Parathyroid adenoma (tissue), 2 donors: ENCODE data around the gene ZNF511.

Source experiments
- H2AFZ ChIP-seq: fragments of 300-600 bp; sonication (generic); one replicate; pipeline ENCODE4 v1.7.0; 2017; ENCODE audit warnings: antibody characterized with exemption, mild to moderate bottlenecking
- H3K27ac ChIP-seq: fragments of 300-600 bp; sonication (generic); one replicate; pipeline ENCODE4 v1.7.0; 2017
- H3K27me3 ChIP-seq: fragments of 300-600 bp; sonication (generic); one replicate; pipeline ENCODE4 v1.7.0; 2017; ENCODE audit warnings: low read length; ENCODE audit not compliant: control insufficient read depth, insufficient read depth
- H3K36me3 ChIP-seq: fragments of 300-600 bp; sonication (generic); one replicate; pipeline ENCODE4 v1.7.0; 2017; ENCODE audit warnings: low read length; ENCODE audit not compliant: control insufficient read depth, insufficient read depth
- H3K4me1 ChIP-seq: fragments of 300-600 bp; sonication (generic); one replicate; pipeline ENCODE4 v1.7.0; 2017; ENCODE audit warnings: control low read depth
- H3K4me2 ChIP-seq: fragments of 300-600 bp; sonication (generic); one replicate; pipeline ENCODE4 v1.7.0; 2017; ENCODE audit warnings: low read length
- H3K4me3 ChIP-seq: fragments of 300-600 bp; sonication (generic); one replicate; pipeline ENCODE4 v1.7.0; 2017; ENCODE audit warnings: low read depth, low read length
- H3K79me2 ChIP-seq: fragments of 300-600 bp; sonication (generic); one replicate; pipeline ENCODE4 v1.7.0; 2017; ENCODE audit warnings: control low read depth
- H3K9ac ChIP-seq: fragments of 300-600 bp; sonication (generic); one replicate; pipeline ENCODE4 v1.7.0; 2017; ENCODE audit warnings: mild to moderate bottlenecking
- H3K9me3 ChIP-seq: fragments of 300-600 bp; sonication (generic); one replicate; pipeline ENCODE4 v1.7.0; 2017; ENCODE audit warnings: low read length; ENCODE audit not compliant: control insufficient read depth
- CTCF ChIP-seq: fragments of 300-600 bp; sonication (generic); IDR thresholded peaks from one replicate; pipeline ENCODE4 v1.7.0; 2017; ENCODE audit warnings: antibody characterized with exemption, mild to moderate bottlenecking
- donor health status: primary hyperparathyroidism.

Gene ZNF511

GRCh38 chr10:133267293-133267692 lies 41.4 kb upstream of the ZNF511 start:
- TF ChIP-seq CTCF: no peak
- Histone ChIP-seq H3K9me3 (no peaks in the 10 kb centered on the region), H3K4me1 (no peaks in the 10 kb centered on the region), H3K79me2 (no peaks in the 10 kb centered on the region), H3K4me2 (no peak overlapping the region), H2AFZ (no peak overlapping the region), H3K4me3 (no peak overlapping the region), H3K27me3 (no peaks in the 10 kb centered on the region), H3K9ac (no peak overlapping the region), H3K27ac (no peak overlapping the region), H3K36me3 (no peaks in the 10 kb centered on the region)

- no peaks in the 10 kb centered on the region for H3K4me1 ChIP-seq
- H3K36me3 ChIP-seq: no peaks in the 10 kb centered on the region
- no peak overlapping the region for H3K9ac ChIP-seq
- H3K27me3 ChIP-seq: no peaks in the 10 kb centered on the region
- H3K4me3 ChIP-seq: no peak overlapping the region
- no peaks in the 10 kb centered on the region for H3K9me3 ChIP-seq
- no peaks in the 10 kb centered on the region for H3K79me2 ChIP-seq
- no peak overlapping the region for H2AFZ ChIP-seq
- TF ChIP-seq CTCF: no peak
- H3K27ac ChIP-seq: no peak overlapping the region
- H3K4me2 ChIP-seq: no peak overlapping the region
These were observed 40.9 kb upstream of the ZNF511 start for GRCh38 chr10:133267829-133268228.

- Histone ChIP-seq H3K4me2 (no peak overlapping the region), H3K9me3 (no peaks in the 10 kb centered on the region), H3K4me1 (no peaks in the 10 kb centered on the region), H2AFZ (no peak overlapping the region), H3K36me3 (no peaks in the 10 kb centered on the region), H3K27ac (no peak overlapping the region), H3K27me3 (no peaks in the 10 kb centered on the region), H3K4me3 (no peak overlapping the region), H3K9ac (no peak overlapping the region), H3K79me2 (no peaks in the 10 kb centered on the region)
- no peak for TF ChIP-seq CTCF
These were observed 40.2 kb upstream of the ZNF511 start for GRCh38 chr10:133268532-133268931.

- no peak for TF ChIP-seq CTCF
- no peaks in the 10 kb centered on the region for H3K4me1 ChIP-seq
- no peak overlapping the region for H3K4me3 ChIP-seq
- no peaks in the 10 kb centered on the region for H3K79me2 ChIP-seq
- H2AFZ ChIP-seq: no peak overlapping the region
- no peaks in the 10 kb centered on the region for H3K9me3 ChIP-seq
- H3K36me3 ChIP-seq: no peaks in the 10 kb centered on the region
- H3K27me3 ChIP-seq: no peaks in the 10 kb centered on the region
- H3K9ac ChIP-seq: no peak overlapping the region
- H3K27ac ChIP-seq: no peak overlapping the region
- H3K4me2 ChIP-seq: no peak overlapping the region
These were observed 39.3 kb upstream of the ZNF511 start for GRCh38 chr10:133269367-133269766.

DNA sequence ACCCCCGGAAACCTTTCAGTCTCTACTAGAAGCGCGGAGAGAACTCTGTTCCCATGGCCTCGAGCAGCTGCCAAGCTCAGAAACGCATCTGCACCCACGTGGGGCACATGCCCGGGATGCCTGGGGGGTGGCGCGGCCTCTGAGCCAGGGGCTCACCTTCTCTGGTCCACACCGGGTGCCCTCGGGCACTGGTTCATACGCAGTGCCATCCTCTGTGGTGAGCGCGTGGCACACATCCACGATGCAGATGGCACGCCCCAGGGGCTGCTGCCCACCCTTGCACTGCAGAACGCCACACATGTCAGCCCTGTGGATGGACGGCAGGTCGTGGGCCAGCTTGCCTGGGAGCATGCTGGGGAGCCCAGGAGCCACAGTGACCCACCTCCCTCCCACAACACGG lies 38.5 kb upstream of the ZNF511 start:
- Histone ChIP-seq H3K9ac (no peak overlapping the region), H3K4me3 (no peak overlapping the region), H3K79me2 (no peaks in the 10 kb centered on the region), H3K9me3 (no peaks in the 10 kb centered on the region), H3K27ac (no peak overlapping the region), H3K4me1 (no peaks in the 10 kb centered on the region), H2AFZ (no peak overlapping the region), H3K4me2 (no peak overlapping the region), H3K36me3 (no peaks in the 10 kb centered on the region), H3K27me3 (no peaks in the 10 kb centered on the region)
- no peak for TF ChIP-seq CTCF
